Transverse colon (tissue), 4 donors: ENCODE data around the gene SERPINA3.

Source experiments
- EP300 ChIP-seq: sonication (generic); formaldehyde crosslinking; IDR thresholded peaks from one replicate; pipeline ENCODE4 v1.6.1; 2017; ENCODE audit warnings: antibody characterized with exemption, low read depth
- POLR2A ChIP-seq: fragments of 450-650 bp; IDR thresholded peaks from one replicate; pipeline ENCODE4 v1.6.1; 2016; ENCODE audit warnings: antibody characterized with exemption, mild to moderate bottlenecking, moderate library complexity
- POLR2AphosphoS5 ChIP-seq, 3 donors: sonication (generic); formaldehyde crosslinking; IDR thresholded peaks; one replicate each; pipeline ENCODE4 v1.6.1; 2016; ENCODE audit warnings: antibody characterized with exemption in 3 of 3
- TF ChIP-seq, protein P1 (sequence below), 5 experiments: fragments of 200-600 bp in 3 of 5; fragments of 450-650 bp in 2 of 5; sonication (generic) in 3 of 5; IDR thresholded peaks; 1 replicate in 2 of 5; 2 replicates in 3 of 5; pipeline ENCODE4 v1.5.1; 2016 to 2017; ENCODE audit warnings: antibody characterized with exemption in 5 of 5, inconsistent platforms in 3 of 5, mild to moderate bottlenecking in 2 of 5, moderate library complexity in 1 of 5

DNA sequence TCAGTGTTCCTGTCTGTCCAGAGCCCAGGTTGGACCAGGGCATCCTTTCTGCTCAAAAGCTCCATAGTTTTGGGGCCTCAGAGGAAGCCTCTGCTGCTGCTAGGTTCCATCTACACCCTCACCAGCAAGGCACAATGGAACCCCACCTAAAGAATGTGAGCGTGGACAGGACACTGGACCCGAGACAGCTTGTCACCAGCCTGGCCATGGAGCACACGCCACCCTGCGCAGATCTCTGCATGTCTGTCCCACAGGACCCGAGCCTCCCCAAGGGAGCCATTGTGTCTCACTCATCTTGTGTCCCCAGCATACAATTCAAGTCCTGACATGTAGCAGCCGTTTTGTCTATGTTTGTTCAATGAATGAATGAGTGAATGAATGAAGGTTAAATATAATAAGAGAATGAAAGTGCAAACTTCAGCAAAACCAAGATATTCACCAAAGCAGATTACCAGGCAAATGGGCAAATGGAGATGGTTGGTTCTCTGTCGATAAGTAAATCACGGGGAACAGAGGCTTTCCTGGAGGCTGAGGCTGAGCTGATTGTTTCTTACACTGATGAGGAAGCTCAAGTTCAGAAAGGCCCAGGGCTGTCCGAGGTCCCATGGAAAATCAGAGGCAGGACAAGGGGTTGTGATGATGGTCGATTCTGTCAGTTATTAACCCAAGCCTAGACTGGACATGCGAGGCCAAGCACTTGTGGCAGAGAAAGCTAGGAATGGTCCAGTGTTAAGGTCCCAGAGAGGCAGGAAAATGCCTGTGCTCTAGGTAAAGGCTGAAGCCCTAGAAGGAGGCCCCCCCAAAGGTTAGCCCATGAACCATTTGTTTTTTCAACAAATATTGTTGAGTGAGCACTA, 27.0 kb downstream of the SERPINA3 start:
- TF ChIP-seq, protein P1, sequence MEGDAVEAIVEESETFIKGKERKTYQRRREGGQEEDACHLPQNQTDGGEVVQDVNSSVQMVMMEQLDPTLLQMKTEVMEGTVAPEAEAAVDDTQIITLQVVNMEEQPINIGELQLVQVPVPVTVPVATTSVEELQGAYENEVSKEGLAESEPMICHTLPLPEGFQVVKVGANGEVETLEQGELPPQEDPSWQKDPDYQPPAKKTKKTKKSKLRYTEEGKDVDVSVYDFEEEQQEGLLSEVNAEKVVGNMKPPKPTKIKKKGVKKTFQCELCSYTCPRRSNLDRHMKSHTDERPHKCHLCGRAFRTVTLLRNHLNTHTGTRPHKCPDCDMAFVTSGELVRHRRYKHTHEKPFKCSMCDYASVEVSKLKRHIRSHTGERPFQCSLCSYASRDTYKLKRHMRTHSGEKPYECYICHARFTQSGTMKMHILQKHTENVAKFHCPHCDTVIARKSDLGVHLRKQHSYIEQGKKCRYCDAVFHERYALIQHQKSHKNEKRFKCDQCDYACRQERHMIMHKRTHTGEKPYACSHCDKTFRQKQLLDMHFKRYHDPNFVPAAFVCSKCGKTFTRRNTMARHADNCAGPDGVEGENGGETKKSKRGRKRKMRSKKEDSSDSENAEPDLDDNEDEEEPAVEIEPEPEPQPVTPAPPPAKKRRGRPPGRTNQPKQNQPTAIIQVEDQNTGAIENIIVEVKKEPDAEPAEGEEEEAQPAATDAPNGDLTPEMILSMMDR (IDR thresholded peaks at IDR 0.05), result no peak
- TF ChIP-seq POLR2AphosphoS5 (IDR thresholded peaks at IDR 0.05) (no peak), POLR2A (no peak), EP300 (no peak)
